Measurements from ENCODE around the gene CDK18.
A peak's percentile ranks its signal among the peaks of the same experiment; 100 is the strongest.

CDK18 gene

DNA sequence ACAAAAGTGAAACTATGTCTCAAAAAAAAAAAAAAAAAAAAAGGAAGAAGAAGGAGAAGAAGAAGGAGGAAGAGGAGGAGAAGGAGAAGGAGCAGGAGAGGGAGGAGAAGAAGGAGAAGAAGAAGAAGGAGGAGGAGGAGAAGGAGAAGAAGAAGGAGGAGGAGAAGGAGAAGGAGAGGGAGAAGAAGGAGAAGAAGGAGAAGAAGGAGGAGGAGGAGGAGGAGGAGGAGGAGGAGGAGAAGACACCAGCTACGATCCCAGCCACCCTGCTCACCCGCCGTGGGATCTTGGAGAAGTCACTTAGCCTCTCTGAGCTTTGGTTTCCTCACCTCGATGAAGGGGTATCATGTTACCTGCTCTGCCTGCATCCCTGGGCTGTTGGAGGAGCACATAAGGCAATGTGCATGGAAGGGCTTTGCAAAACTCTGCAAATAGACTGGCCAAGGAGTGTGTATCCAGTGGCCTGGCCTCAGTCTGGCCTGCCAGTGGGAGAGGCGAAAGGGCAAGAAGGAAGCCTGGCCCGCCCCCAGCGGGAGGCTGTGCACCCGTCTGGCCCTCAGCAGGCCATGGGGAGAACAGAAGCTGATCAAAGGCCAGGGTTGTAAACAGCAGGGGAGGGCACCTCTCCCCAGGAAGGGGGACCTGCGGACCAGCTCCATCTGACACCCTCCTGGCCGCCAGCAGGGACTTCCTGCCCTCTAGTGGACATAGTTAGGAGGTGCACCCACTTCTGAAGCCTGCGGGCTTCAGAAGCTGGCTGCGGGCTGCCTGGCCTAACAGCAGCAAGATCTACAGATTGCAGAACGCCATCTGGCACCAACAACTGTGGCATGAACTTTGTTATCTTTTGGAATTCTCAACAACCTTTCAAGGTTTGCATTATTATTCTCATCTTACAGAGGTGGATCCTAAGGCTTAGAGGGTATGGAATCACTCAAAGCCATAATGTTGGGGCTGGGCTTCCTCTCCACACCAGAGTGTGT is 19.2 kb upstream of the CDK18 start:
- Mint-ChIP-seq H3K27me3 (ENCODE audit: low read depth, poor library complexity) (peaks cover 59% of the 10 kb centered on the region), H3K9me3 (no peaks in the 10 kb centered on the region), H3K36me3 (ENCODE audit: low read depth) (no peaks in the 10 kb centered on the region), H3K4me1 (peaks cover 38% of the 10 kb centered on the region), H3K27ac (no peak overlapping the region), H3K4me3 (no peak overlapping the region)
- TF ChIP-seq, protein P1, sequence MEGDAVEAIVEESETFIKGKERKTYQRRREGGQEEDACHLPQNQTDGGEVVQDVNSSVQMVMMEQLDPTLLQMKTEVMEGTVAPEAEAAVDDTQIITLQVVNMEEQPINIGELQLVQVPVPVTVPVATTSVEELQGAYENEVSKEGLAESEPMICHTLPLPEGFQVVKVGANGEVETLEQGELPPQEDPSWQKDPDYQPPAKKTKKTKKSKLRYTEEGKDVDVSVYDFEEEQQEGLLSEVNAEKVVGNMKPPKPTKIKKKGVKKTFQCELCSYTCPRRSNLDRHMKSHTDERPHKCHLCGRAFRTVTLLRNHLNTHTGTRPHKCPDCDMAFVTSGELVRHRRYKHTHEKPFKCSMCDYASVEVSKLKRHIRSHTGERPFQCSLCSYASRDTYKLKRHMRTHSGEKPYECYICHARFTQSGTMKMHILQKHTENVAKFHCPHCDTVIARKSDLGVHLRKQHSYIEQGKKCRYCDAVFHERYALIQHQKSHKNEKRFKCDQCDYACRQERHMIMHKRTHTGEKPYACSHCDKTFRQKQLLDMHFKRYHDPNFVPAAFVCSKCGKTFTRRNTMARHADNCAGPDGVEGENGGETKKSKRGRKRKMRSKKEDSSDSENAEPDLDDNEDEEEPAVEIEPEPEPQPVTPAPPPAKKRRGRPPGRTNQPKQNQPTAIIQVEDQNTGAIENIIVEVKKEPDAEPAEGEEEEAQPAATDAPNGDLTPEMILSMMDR (IDR thresholded peaks at IDR 0.05): peak; percentile 99
- peak; percentile 77 for DNase-seq

DNA sequence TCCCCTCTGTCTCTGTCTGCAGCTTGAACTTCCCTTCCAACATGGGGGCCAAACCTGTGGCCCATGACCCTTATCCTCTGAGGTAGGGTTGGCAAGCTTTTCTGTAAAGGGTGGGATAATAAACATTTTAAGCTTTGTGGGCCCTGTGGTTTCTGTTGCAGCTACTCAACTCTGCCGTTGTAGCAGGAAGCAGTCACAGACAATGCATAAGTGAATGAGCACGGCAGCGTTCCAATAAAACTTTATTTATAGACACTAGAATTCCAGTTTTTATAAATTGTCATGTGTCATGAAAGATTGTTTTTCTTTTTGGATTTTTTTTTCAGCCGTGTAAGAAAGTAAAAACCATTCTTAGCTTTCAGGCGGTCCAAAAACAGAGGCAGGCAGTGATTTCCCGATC is 18.2 kb upstream of the CDK18 start:
- no peak overlapping the region for H3K4me3 Mint-ChIP-seq
- H3K27ac Mint-ChIP-seq: no peak overlapping the region
- H3K27me3 Mint-ChIP-seq (ENCODE audit: low read depth, poor library complexity): peaks cover 61% of the 10 kb centered on the region
- no peak for DNase-seq
- peaks cover 29% of the 10 kb centered on the region for H3K4me1 Mint-ChIP-seq
- TF ChIP-seq, protein P1 (IDR thresholded peaks at IDR 0.05): no peak
- H3K36me3 Mint-ChIP-seq (ENCODE audit: low read depth): no peaks in the 10 kb centered on the region
- H3K9me3 Mint-ChIP-seq: no peaks in the 10 kb centered on the region

DNA sequence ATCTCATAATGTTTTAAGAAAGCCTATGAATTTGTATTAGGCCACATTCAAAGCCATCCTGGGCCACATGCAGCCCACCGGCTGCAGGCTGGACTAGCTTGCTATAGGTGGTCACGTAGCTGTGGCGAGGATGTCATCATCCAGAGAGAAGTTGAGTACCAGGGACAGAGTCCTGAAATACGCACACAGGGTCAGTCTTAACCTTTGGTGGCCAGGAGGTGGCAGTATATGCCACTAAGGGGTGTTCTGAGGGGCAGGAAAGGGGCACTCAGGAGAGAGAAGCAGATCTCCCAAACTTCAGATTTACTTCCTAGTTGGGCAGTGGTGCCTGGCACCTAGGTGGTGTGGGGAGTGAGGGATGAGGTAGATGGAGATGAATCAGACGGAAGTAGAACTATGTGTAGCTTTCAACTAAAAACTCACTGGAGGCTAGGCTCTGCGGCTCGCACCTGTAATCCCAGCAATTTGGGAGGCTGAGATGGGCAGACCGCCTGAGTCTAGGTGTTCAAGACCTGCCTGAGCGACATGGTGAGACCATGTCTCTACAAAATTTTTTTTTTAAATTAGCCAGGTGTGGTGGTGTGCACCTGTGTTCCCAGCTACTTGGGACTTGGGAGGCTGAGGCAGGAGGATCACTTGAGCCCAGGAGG is 16.3 kb upstream of the CDK18 start:
- Mint-ChIP-seq H3K4me3 (no peak overlapping the region), H3K9me3 (no peaks in the 10 kb centered on the region), H3K4me1 (peaks cover 33% of the 10 kb centered on the region), H3K27ac (no peak overlapping the region), H3K27me3 (ENCODE audit: low read depth, poor library complexity) (peaks cover 65% of the 10 kb centered on the region), H3K36me3 (ENCODE audit: low read depth) (no peaks in the 10 kb centered on the region)
- DNase-seq: peak; percentile 66
- TF ChIP-seq, protein P1 (IDR thresholded peaks at IDR 0.05): peak; percentile 80

DNA sequence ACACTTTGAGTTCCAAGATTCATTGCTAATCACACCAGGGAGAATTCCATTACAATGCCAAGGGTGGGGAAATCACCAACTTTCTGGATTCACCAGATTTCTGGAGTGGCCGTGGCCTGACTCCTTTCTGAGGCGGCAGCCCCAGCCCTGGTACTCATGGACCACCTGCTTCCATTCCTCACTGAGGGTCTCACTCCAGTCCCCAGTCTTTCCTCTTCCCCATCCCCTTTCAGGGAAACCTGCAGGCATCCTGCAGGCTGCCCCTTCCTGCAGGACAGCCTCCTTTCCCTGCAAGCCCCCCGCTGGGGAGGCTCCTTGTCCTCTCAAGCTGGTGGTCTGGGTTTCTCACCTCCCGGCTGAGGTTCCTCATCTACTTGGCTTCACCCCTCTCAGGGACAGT is 12.7 kb upstream of the CDK18 start:
- no peak overlapping the region for H3K4me3 Mint-ChIP-seq
- H3K27ac Mint-ChIP-seq: no peak overlapping the region
- no peaks in the 10 kb centered on the region for H3K9me3 Mint-ChIP-seq
- DNase-seq: no peak
- TF ChIP-seq, protein P1 (IDR thresholded peaks at IDR 0.05): no peak
- peaks cover 43% of the 10 kb centered on the region for H3K4me1 Mint-ChIP-seq
- H3K36me3 Mint-ChIP-seq (ENCODE audit: low read depth): no peaks in the 10 kb centered on the region
- H3K27me3 Mint-ChIP-seq (ENCODE audit: low read depth, poor library complexity): peaks cover 80% of the 10 kb centered on the region

DNA sequence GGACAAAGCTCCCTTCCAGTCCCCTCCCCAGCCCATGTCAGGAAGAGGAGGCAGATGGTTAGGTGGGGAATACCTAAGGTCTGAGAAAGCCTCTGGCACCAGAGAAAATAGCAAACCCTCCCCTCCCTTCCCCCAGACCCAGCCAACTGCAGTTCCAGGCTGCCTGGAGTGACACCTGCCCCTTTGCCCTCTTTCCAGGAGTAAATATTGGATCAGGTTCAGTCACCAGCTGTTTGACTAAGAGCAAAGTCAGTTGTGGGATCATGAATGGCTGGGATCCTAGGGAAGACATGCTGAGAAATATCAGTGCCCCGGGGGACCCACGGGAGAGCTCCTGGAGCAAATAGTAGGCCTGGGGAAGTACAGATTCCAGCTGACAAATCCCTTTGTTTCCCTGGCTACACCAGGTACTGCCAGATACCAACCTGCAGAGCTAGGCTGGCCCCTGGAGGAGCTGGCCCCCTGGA is 12.2 kb upstream of the CDK18 start:
- TF ChIP-seq, protein P1 (IDR thresholded peaks at IDR 0.05): no peak
- Mint-ChIP-seq H3K27me3 (ENCODE audit: low read depth, poor library complexity) (peaks cover 80% of the 10 kb centered on the region), H3K9me3 (no peaks in the 10 kb centered on the region), H3K27ac (no peak overlapping the region), H3K4me3 (no peak overlapping the region), H3K36me3 (ENCODE audit: low read depth) (no peaks in the 10 kb centered on the region), H3K4me1 (peaks cover 44% of the 10 kb centered on the region)
- no peak for DNase-seq
